Peyer's patch (tissue), 4 donors: ENCODE results near the gene PNCK. TPM values are rescaled to one million over a fixed set of nuclear protein-coding genes. Genes with fewer than 3 reads are reported as not detected.

Experiments used
- DNase-seq, 3 donors: peaks; one replicate each; pipeline ENCODE4 v3.0.0-alpha.2; 2017 to 2019
- H3K27ac ChIP-seq, 4 donors: fragments of 200-600 bp; sonication (generic); one replicate each; pipeline ENCODE4 v1.5.1; 2016 to 2019
- H3K27me3 ChIP-seq, 2 donors: fragments of 200-600 bp; sonication (generic); one replicate each; pipeline ENCODE4 v1.5.1; 2019
- H3K36me3 ChIP-seq, 3 donors: fragments of 200-600 bp; sonication (generic); one replicate each; pipeline ENCODE4 v1.5.1; 2016 to 2019
- H3K4me1 ChIP-seq, 4 donors: fragments of 200-600 bp; sonication (generic); one replicate each; pipeline ENCODE4 v1.5.1; 2016 to 2019
- H3K4me3 ChIP-seq, 4 donors: fragments of 200-600 bp; sonication (generic); 1 replicate in 3 of 4; 2 replicates in 1 of 4; pipeline ENCODE4 v1.5.1; 2016 to 2019; ENCODE audit warnings: mild to moderate bottlenecking in 1 of 4
- H3K9me3 ChIP-seq, 4 donors: fragments of 200-600 bp; sonication (generic); one replicate each; pipeline ENCODE4 v1.5.1; 2016 to 2019; ENCODE audit warnings: mild to moderate bottlenecking in 1 of 4
- CTCF ChIP-seq, 6 experiments: fragments of 450-650 bp in 4 of 6; fragments of 200-600 bp in 2 of 6; sonication (generic) in 1 of 6; IDR thresholded peaks; one replicate each; pipeline ENCODE4 v1.5.1; 2017 to 2019; ENCODE audit warnings: antibody characterized with exemption in 6 of 6, mild to moderate bottlenecking in 3 of 6, moderate library complexity in 1 of 6
- POLR2A ChIP-seq, 2 donors: fragments of 450-650 bp; IDR thresholded peaks; one replicate each; pipeline ENCODE4 v1.5.1; 2017; ENCODE audit warnings: antibody characterized with exemption in 2 of 2, mild to moderate bottlenecking in 2 of 2, moderate library complexity in 2 of 2
- total RNA-seq, 4 donors: library from RNA; depleted of rRNA; stranded (reverse); fragments of >200 nt; gene quantifications; one replicate each; pipeline ENCODE4 v1.1.0, GENCODE V29; 2016

The PNCK gene
- total RNA-seq, 4 donors from 2014 or later = 2.0 to 44.8 (median 6.1) TPM; not detected in 1

DNA sequence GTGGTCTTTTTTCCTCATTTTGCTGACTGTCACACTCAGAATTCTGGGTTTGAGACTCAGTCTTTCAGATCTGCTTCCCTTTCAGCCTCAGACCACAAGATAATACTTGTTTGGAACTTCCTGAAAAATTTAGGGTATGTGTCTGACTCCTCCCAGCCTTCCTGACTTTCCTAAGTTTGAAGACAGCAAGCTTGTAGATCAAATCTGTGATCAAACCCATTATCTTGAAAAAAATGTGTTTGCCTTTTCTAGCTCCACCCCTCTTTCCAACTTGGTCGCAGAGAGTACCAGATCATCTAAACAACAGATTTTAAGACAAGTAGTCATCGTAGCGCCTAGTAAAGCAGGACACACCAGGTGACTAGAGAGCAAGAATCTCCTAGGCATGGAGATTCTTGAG, 40.6 kb upstream of the PNCK start:
- Histone ChIP-seq H3K27ac (no peak overlapping the region), H3K27me3 (no peaks in the 10 kb centered on the region), H3K4me1 (no peaks in the 10 kb centered on the region), H3K36me3 (peaks cover 0 to 42% (median 0%) of the 10 kb centered on the region in 3 donors), H3K4me3 (no peak overlapping the region), H3K9me3 (no peaks in the 10 kb centered on the region)
- no peak for DNase-seq
- TF ChIP-seq CTCF (IDR thresholded peaks at IDR 0.05) = no peak
- no peak for TF ChIP-seq POLR2A (IDR thresholded peaks at IDR 0.05)

DNA sequence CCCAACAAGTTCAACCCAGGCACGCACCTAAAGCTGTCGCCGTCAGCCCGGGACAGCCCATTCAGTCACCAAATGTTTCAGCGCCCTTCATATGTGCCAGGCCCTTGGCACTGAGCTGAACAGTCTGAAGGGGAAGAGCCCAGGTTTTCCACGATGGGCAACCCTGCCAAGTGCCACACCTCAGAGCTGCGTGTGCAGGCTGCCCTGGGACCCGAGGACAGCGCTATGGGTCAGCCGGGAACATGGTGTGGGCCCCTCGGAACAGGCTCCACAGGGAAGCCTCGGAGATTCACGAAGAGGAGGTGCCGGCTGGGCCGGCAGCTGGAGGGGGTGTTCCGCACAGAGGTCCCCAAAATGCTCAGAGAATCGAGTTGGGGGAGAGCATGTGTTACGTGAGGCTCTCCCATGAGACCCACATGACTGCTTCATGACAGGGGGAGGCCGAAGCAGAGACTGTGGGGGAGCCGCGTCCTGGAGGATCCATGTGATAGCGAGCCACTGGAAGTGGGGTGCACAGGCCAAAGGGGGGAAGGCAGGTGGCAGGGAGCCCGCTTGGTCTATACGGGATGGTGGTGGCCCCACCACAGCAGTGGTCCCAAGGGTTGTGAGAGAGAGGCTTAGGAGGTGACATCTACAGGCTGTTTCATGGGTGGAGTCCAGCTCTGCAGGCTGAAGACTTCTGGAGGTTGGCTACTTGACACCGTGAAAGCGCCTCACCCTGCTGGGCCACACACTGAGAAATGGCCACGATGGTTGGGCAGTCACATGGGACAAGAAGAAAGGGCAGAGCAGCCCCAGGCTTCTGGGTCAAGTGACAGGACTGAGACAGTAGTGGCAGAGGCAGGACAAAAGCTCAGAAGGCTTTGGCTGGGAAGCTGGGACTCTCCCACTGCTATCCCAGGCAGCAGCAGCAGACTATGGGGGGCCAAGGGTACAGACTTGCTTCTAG, 36.4 kb upstream of the PNCK start:
- TF ChIP-seq CTCF (IDR thresholded peaks at IDR 0.05) (no peak), POLR2A (IDR thresholded peaks at IDR 0.05) (no peak)
- DNase-seq = no peak
- Histone ChIP-seq H3K4me1 (no peaks in the 10 kb centered on the region), H3K27me3 (no peaks in the 10 kb centered on the region), H3K9me3 (no peaks in the 10 kb centered on the region), H3K4me3 (no peak overlapping the region), H3K27ac (no peak overlapping the region), H3K36me3 (peaks cover 0 to 26% (median 0%) of the 10 kb centered on the region in 3 donors)

- H3K36me3 ChIP-seq = peaks cover 0 to 18% (median 0%) of the 10 kb centered on the region in 3 donors
These were observed 34.8 kb upstream of the PNCK start for GRCh38 chrX:153708415-153708814.

GRCh38 chrX:153707406-153707805, 33.8 kb upstream of the PNCK start:
- H3K27ac ChIP-seq = no peak overlapping the region
- no peaks in the 10 kb centered on the region for H3K27me3 ChIP-seq
- peaks cover 0 to 15% (median 0%) of the 10 kb centered on the region in 3 donors for H3K36me3 ChIP-seq
- TF ChIP-seq POLR2A (IDR thresholded peaks at IDR 0.05) (no peak), CTCF (IDR thresholded peaks at IDR 0.05) (no peak)
- H3K4me1 ChIP-seq = peaks cover 0 to 18% (median 0%) of the 10 kb centered on the region in 4 donors
- no peaks in the 10 kb centered on the region for H3K9me3 ChIP-seq
- H3K4me3 ChIP-seq = no peak overlapping the region
- DNase-seq = no peak

More at GRCh38 chrX:153708415-153708814, 34.8 kb upstream of the PNCK start:
- H3K4me3 ChIP-seq = no peak overlapping the region
- DNase-seq = peak in 2 of 3 donors; percentile 81
- no peaks in the 10 kb centered on the region for H3K9me3 ChIP-seq
- peaks cover 0 to 9% (median 0%) of the 10 kb centered on the region in 4 donors for H3K4me1 ChIP-seq
- peak overlapping the region in 2 of 4 donors; percentile 70 to 79 for H3K27ac ChIP-seq
- TF ChIP-seq POLR2A (IDR thresholded peaks at IDR 0.05) (no peak), CTCF (IDR thresholded peaks at IDR 0.05) (peak in 4 of 6 experiments; percentile 43 to 82 (median 72))
- no peaks in the 10 kb centered on the region for H3K27me3 ChIP-seq

DNA sequence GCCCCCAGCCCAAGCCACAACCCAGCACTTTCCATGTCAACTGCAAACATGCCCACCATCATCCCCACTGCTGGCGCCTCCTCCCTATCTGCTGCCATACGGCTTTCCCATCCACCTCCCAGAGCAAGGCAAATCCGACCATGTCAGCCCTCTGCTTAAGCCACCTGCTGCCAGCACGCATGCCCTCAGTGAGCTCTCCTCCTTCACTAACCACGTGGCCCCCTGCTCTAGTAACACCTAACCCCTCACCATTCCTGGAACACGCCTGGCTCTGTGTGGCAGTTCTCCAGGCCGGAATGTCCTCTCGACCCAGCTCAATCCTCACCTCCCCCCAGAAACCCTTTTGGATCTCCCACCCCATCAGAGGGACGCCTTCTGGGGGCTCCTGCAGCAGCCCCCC, 33.2 kb upstream of the PNCK start:
- Histone ChIP-seq H3K4me3 (no peak overlapping the region), H3K27me3 (no peaks in the 10 kb centered on the region), H3K9me3 (no peaks in the 10 kb centered on the region), H3K27ac (no peak overlapping the region), H3K4me1 (peaks cover 0 to 19% (median 0%) of the 10 kb centered on the region in 4 donors), H3K36me3 (peaks cover 0 to 21% (median 0%) of the 10 kb centered on the region in 3 donors)
- no peak for DNase-seq
- TF ChIP-seq POLR2A (IDR thresholded peaks at IDR 0.05) = no peak
- TF ChIP-seq CTCF (IDR thresholded peaks at IDR 0.05) = no peak
